CD4-positive, alpha-beta T cell treated with Interleukin-1 beta for 1 hour (primary cell): Measurements from ENCODE around the gene CCRL2.
A peak's percentile ranks its signal among the peaks of the same experiment; 100 is the strongest.
"Not testable (repeated sequence)": the region's sequence is repeated elsewhere in the genome, so short reads cannot be mapped to it uniquely, and the experiment has no call there.

Experiments
- DNase-seq, 2 donors: peaks; one replicate each; pipeline ENCODE4 v3.0.0-alpha.2; 2020 to 2022

CCRL2 gene

DNA sequence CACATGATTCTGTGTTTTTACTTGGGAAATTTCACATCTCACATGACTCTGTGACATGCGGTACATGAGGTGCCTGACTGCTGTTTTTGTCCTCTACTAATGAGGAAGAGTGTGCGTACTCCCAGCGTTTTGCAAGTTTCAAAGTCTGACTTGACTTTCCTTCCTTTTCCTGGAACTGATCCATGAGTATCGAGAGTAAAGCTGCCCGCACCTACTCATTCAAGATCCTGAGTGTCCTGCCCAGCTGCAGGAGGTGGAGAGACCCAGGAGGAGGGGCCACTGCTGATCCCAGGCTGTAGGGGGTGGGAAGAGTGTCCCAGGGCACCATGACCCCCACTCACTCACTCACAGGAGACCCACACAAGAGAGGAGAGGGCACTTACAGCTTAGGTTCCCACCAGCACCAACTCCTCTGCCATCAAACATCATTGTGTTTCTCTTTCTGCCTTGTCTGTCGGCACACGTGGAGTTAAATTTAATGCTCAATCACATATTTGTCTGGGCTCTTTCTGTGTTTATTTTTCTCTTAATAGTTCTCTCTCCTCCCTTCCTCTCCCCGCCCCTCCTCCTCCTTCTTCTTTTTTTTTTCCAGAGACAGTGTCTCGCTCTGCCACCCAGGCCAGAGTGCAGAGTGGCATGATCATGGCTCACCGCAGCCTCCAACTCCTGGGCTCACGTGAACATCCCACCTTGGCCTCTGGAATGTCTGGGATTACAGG is 1.6 kb upstream of the CCRL2 start:
- peak in 1 of 2 donors; percentile 29 for DNase-seq

DNA sequence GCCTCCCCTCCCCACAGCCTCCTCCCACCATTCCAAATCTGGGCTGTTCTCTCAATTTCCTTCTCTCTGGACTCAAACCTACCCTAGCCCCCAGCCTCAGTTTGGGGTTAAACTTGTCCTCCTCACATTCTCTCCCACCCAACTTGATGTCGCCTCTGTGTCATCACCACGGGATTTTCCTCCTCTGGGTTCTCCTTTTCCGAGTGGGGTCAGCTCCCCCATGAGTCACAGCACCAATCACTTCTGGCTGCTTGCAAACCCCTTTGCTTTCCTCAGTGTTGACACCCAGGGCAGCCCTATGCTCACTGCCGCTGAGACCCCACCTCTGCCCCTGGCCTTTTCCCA is 644 bp upstream of the CCRL2 start:
- peak in 1 of 2 donors; percentile 81 for DNase-seq

DNA sequence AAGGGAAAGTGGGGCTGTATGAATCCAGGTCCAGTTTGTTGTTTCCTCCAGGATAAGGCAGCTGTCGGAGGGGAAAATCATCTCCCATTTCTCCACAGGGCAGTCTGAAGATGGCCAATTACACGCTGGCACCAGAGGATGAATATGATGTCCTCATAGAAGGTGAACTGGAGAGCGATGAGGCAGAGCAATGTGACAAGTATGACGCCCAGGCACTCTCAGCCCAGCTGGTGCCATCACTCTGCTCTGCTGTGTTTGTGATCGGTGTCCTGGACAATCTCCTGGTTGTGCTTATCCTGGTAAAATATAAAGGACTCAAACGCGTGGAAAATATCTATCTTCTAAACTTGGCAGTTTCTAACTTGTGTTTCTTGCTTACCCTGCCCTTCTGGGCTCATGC is 911 bp downstream of the CCRL2 start:
- DNase-seq = no peak

DNA sequence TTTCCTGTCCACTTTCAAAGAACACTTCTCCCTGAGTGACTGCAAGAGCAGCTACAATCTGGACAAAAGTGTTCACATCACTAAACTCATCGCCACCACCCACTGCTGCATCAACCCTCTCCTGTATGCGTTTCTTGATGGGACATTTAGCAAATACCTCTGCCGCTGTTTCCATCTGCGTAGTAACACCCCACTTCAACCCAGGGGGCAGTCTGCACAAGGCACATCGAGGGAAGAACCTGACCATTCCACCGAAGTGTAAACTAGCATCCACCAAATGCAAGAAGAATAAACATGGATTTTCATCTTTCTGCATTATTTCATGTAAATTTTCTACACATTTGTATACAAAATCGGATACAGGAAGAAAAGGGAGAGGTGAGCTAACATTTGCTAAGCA is 1.8 kb downstream of the CCRL2 start:
- DNase-seq = no peak

DNA sequence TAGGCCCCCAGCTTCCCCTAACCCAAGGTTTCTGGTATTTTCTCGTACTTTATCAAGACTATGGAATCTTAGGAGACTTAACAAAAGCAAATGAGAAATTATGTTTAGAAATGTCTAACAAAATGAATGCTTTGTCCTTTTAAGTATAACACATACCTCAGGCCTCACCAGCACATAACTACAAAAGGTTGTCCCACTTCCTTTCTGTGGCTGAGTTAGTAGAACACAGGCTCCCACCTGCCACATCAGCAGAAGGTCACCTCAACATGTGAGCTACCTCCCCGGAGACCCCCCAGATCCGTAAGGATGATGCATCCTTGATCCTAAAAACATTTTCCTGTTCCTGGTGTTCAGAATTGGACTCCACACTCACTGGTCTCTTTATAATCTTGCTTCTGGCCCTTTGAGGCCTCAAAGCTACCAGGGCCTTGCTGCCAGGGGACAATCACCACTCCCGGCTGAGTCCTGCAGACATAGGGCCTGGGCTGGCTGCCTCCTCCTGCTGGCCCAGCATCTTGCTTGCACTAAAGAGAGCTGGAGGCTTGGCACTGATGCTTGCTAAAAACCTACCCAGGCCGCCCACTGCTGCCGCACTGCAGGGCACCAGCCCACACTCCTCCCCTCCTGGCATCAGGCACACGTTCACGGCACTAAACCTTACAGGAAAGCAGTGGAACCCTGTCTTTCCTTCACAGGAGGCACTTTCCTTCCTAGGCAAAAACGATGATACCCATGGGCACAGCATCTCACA is 2.9 kb downstream of the CCRL2 start:
- DNase-seq = no peak

DNA sequence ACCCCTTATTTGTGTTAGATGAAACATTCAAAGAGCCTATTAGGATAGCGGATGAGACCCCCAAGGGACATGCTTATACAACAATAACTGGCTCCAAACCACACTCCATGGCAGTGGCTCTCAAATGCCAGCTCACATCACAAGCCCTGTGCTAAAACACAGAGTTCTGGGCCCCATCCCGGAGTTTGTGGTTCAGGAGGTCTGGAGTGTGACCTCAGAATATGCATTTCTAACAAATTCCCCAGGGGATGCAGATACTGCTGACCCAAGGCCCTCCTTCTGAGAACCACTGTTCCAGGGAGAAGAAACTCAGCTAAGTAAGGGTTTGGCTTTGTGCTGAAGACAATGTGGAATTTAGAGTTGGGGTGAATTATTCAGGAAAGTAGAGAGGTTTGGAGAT is 3.6 kb downstream of the CCRL2 start:
- no peak for DNase-seq

DNA sequence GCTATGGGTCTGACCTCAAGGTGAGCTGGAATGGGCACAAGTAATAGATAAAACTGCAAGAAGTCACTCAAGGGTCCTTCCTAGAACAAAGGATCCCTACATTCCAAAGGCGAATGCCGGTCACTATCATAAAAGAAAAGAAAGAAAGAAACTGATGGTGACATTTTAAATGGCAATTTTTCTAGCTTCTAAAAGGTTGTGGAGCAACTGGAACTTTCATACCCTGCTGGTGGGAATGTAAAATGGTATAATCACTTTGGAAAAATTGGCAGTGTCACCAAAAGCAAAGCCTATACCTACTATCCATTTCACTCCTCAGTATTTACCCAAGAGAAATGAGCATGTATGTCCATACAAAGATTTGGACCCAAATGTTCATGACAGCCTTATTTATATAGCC is 4.2 kb downstream of the CCRL2 start:
- DNase-seq = no peak

DNA sequence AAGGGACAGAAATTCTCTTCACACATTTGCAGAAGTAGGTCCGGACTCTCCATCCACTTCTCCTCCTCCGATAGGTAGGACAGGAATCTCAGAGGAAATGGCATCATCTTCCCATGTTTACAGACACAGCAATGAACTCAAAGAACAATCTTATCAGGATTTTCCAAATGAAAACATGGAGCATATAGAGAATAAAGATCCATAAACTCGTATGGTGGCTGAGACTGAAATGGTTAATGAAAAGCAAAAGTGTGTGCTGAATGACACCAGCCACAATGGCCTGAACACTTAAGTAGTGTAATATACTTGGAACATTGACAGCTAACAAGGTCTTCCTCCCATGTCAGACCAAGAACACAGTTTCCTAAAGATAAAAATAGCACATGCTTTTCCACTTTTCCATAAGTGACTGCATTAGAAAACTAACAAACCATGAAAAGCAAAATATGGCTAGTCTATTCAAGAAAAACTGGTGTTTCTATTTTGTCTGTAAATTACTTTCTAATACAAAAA is 5.8 kb downstream of the CCRL2 start:
- DNase-seq = no peak

DNA sequence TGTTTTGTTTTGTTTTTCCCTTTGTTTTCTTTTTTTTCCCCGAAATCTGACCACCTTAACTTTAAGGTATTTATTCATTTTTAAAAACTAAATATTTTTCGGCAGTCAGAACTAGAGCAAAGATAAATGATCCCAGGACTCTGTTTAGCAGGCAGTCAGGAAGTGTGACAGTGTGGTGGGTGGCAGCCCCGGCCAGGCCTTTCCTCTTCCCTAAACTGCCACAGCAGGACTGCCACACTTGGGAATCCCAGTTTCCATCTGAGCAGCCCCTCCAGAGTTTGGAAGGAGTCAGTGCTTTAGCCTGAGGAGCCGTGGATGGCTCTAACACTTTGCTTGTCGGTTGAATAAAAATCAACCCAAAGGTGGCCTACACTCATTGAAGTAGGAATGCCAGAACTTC is 6.9 kb downstream of the CCRL2 start:
- DNase-seq = no peak

DNA sequence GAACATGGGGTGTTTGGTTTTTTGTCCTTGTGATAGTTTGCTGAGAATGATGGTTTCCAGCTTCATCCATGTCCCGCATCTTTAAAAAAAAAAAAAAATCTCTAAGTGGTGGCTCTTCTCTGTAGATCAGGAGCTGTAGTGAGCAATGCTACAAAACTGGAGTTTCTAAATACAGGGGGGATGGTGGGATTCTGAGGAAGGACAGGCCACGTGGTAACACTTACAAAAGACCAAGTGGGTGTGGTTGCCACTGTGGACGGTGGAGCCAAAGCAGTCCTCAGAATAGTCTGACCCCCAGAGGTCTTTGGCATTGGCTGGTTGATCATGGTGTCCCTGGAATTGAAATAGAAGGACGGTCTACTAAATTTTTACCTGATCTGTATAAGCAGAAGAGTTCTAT is 7.7 kb downstream of the CCRL2 start:
- no peak for DNase-seq

DNA sequence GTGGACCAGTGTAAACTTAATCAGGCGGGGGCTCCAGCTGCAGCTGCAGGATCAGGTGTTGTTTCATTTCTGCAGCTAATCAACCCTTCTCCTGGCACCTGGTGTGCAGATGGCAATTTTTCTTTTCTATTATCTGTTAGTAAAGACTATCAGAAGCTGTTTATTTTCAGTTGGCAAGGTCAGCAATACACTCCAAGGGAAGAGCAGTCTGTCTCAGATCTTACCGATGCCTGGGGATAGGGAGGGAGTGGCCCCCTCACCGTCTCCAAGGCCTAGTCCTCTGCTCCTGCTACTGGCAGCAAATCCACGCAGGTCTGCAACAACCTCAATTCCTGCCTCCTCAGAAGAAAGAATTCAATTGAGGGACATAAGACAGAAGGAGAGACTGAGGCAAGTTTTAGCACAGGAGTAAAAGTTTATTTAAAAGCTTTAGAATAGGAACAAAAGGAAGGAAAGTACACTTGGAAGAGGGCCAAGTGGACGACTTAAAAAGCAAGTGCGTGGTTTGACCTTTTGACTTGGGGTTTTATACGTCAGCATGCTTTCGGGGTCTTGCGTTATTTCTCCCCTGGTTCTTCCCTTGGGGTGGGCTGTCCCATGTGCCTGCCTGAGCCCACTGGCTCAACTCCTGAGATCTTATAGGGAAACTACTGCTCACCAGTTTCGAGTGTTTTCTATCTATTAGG is 9.2 kb downstream of the CCRL2 start:
- DNase-seq = no peak

DNA sequence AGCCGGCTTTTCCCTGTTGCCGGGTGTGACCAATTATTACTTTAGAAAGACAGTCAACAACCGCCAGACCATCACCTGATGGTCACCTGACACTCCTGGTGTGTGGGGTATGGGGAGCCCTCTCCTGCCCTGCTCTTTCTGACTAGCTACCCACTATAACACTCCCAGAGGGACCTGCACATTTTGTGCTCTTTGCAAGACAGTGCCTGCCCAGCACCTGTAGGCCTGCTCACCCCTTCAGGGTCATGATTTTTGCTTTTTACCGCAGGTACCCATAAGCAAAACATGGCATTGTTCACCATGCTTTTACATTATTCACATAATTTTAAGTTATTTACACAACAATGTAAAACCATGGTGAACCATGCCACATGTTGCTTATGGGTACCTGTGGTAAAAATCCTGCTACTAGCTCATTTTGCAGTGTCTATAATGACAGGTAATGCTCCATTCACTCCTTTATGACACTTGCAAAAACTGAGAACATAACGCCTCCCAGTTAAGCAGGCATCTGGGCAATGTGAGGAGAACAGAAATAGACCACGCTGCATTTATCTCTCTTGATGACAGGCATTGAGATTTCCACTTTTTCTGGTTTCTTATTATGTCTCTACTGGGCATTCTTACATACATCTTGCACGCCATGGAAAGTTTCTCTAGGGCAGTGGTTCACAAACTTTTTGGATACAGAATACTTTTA is 9.9 kb downstream of the CCRL2 start:
- DNase-seq = no peak

DNA sequence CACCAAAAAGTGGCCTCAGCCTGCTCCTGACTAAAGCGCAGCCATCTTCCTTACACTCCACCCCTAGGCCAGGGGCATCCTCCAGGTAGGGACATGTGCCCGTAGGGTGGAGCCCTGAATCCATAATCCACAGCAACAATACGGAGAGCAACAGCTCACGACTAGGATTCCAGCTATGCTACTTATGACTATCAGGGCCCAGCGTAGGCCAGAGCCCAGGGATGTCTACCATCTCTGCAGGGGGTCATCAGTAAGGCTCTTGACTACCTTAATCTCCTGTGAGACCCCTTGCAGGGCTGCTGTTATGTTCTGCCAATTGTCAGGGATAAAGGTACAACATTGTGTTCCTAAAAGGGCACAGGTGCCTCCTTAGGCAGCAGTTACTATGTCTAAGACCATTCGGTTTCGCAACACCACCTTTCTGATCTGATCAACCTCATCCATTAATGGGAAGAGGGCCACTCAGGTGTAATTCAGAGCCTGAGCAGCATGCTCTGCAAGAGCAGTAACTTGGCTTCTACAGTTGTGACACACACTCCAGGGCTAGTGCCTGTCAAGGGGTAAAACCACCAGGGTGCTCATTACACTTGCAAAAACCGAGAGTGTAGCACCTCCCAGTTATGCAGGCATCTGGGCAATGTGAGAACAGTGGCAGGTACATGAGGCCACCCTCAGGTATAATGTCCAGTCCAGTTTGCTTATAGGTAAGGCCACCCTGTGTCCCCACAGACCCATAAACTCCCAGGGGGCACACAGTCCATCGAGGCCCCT is 11.0 kb downstream of the CCRL2 start:
- DNase-seq = no peak

DNA sequence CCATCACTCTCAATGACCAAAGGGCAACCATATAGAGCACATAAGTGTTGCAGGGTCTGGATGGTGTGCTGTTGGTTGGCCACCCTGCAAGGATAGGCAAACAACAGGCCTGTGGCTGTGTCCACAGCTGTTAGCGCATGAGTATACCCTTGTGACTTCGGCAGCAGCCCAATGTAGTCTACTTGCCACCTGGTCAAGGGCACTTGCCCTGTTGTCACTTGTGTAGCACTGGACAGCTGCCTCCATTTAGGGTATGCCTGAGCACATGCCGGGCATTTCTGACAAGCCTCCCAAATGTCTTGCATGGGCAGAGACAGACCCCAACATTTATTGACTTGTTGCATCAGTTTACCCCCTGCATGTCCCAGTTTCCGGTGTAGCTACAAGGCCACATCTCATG is 12.8 kb downstream of the CCRL2 start:
- no peak for DNase-seq

DNA sequence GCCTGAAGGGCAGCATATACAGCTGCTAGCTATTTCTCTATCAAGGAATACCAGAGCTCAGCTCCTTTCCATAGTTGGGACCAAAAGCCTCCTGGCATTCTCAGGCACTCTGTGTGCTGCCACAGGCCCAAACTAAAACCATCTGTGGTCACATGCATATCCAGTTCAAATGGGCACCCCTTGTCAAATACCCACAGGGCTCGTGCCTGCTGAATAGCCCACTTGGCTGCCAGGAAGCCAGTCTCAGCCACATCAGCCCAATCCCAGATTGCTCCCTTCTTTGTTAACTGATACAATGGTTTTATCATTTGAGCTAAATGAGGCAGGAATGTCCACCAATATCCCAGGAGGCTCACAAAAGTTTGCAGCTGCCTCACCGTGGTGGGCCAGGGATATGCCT is 13.9 kb downstream of the CCRL2 start:
- no peak for DNase-seq

DNA sequence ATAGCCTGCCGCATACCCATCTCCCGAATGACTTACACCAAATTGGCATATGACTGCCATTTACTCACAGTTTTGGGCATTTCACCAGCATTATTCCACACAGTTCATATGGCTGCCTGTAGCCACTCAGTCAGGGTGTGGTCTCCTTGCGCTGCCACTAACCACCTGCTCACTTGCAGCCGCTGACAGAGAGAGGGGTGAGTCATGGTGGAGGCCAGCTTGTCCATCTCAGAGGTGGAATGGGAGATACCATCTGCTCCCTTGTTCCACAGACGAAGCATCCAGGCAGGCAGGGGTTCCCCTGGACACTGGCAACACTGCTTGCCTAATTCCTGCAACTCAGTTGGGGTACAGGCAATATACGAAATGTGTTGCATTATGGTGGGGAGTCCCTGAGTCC is 15.6 kb downstream of the CCRL2 start:
- no peak for DNase-seq

DNA sequence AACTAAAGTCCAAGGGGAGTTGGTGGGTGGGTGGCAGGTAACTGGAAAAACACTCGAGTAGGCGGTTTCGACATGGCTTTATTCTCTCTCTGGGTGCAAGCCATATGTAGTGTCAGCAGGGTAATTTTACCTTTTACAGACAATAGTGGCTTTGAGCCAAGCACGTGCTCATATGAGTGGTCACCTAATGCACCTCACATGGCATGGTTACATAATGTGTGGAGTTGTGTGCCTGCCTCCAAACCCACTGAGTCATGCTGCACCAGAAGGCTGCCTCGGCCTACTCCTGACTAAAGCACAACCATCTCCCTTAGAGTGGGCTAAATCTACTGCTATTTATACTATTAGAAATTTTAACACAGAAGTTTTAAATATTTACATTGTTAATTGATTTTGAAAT is 16.5 kb downstream of the CCRL2 start:
- no peak for DNase-seq

DNA sequence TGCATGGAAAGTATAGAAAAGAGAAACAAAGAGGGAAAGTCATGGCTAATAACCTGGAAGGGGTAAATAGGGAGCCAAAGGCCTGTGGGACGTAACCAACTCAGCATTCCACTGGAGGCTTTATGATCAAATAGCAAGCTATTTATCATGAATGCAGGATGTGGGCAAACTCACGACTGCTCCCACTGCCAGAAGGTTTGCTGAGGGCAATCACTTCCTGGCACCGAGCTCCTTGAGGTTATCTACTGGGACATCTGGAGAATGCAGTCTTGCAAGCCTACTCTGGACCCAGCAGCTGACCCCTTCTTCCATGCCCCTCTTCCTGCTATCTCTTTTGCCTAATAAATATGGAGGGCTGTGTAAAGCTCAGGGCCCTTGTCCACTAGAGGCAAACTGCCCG is 19.4 kb downstream of the CCRL2 start:
- DNase-seq = not testable (repeated sequence)

DNA sequence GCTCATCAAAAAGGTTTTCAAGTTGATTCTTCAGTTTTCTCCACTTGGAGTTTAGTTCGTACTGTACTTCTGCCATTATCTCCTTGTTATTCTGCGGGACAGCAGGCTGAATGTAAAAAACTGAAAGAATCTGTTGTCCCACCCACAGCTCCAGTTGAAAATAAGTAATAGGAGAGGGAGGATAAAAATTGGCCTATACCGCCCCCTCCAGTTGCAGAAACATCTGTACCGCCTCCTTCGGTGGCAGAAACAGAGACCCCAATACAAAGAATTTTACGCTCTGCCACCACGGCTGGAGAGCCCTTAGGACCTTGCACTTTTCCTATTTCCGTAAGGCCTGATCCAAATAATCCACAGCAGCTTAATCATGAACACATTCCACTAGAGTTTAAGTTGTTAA is 20.3 kb downstream of the CCRL2 start:
- not testable (repeated sequence) for DNase-seq

DNA sequence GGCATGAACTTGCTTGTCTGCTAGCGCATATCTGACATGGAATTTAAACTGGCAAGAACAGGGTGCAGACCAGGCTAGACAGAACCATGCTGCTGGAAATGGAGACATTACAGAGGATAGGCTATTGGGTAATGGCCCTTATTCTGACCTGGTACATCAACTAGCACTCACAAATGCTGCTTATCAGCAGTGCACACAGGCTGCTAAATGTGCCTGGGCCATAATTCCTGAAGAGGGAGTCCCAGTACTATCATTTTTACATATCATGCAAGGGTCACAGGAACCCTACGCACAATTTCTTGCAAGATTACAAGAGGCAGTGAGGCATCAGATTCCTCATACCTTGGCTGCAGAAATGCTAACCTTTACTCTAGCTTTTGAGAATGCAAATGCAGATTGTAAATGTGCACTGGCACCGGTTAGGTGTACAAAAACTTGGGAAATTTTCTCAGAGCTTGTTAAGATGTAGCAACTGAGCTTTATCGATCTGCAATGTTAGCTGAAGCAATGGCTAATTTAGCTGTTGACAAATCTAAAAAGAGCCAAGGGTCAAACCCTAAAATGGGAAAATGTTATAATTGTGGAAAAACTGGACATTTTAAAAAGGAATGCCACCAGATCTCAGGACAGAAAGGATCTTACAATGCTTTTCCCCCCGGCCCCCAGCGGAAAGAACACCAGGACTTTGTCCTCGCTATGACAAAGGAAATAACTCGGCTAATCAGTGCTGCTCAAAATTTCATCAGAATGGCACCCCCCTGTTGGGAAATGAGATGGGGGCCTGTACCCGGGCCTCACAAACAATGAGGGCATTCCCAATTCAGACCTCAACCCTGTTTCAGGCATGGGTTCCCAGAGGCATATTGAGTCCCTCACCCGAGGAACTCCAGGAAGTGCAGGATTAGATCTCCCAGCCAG is 21.1 kb downstream of the CCRL2 start:
- no peak for DNase-seq

DNA sequence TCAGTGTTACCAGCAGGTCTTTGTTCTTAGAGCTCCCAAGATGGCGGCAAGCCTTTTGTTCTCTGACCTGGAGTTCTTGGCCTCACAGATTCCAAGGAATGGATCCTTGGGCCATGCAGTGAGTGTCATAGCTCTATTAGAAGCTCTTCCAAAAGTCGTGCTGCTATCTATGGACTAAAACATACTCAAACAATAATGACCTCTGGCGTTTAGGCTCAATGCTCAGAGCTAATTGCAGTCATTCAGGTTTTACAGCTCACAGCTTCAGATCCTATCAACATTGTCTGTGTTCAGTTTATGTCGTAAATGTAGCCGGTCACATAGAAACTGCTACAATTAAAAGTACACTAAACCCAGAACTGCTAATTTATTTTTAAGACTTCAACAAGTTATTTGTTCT is 22.2 kb downstream of the CCRL2 start:
- DNase-seq = no peak
